ENCODE data around the gene TAPBPL. TPM values are rescaled to one million over a fixed set of nuclear protein-coding genes. Genes with fewer than 3 reads are reported as not detected.

TAPBPL gene
- total and polyA plus RNA-seq, 2 of the 13 experiments (the other 11 are each of a cell fraction or from before 2014, with no cell fraction given): 10.0 to 14.5 TPM

DNA sequence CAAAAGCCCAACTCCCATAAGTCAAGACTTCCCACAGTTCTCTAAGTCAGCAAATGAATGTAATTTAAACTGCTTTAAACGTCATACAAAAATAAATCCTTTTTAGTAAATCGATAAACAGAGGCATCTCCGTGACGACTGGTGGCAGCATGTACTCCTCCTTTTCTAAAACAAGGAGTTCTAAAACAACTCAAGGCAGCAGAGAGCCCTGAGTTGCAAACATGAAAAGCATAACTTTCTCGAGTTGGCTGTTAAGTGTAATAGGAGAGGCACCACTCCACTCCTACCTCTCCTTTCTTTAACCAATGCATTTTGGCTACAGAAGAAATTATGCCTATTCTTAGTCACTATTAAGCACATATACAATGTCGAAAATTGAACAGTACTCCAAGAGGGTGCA is 45.9 kb upstream of the TAPBPL start (continued):
- TF ChIP-seq, protein P1, sequence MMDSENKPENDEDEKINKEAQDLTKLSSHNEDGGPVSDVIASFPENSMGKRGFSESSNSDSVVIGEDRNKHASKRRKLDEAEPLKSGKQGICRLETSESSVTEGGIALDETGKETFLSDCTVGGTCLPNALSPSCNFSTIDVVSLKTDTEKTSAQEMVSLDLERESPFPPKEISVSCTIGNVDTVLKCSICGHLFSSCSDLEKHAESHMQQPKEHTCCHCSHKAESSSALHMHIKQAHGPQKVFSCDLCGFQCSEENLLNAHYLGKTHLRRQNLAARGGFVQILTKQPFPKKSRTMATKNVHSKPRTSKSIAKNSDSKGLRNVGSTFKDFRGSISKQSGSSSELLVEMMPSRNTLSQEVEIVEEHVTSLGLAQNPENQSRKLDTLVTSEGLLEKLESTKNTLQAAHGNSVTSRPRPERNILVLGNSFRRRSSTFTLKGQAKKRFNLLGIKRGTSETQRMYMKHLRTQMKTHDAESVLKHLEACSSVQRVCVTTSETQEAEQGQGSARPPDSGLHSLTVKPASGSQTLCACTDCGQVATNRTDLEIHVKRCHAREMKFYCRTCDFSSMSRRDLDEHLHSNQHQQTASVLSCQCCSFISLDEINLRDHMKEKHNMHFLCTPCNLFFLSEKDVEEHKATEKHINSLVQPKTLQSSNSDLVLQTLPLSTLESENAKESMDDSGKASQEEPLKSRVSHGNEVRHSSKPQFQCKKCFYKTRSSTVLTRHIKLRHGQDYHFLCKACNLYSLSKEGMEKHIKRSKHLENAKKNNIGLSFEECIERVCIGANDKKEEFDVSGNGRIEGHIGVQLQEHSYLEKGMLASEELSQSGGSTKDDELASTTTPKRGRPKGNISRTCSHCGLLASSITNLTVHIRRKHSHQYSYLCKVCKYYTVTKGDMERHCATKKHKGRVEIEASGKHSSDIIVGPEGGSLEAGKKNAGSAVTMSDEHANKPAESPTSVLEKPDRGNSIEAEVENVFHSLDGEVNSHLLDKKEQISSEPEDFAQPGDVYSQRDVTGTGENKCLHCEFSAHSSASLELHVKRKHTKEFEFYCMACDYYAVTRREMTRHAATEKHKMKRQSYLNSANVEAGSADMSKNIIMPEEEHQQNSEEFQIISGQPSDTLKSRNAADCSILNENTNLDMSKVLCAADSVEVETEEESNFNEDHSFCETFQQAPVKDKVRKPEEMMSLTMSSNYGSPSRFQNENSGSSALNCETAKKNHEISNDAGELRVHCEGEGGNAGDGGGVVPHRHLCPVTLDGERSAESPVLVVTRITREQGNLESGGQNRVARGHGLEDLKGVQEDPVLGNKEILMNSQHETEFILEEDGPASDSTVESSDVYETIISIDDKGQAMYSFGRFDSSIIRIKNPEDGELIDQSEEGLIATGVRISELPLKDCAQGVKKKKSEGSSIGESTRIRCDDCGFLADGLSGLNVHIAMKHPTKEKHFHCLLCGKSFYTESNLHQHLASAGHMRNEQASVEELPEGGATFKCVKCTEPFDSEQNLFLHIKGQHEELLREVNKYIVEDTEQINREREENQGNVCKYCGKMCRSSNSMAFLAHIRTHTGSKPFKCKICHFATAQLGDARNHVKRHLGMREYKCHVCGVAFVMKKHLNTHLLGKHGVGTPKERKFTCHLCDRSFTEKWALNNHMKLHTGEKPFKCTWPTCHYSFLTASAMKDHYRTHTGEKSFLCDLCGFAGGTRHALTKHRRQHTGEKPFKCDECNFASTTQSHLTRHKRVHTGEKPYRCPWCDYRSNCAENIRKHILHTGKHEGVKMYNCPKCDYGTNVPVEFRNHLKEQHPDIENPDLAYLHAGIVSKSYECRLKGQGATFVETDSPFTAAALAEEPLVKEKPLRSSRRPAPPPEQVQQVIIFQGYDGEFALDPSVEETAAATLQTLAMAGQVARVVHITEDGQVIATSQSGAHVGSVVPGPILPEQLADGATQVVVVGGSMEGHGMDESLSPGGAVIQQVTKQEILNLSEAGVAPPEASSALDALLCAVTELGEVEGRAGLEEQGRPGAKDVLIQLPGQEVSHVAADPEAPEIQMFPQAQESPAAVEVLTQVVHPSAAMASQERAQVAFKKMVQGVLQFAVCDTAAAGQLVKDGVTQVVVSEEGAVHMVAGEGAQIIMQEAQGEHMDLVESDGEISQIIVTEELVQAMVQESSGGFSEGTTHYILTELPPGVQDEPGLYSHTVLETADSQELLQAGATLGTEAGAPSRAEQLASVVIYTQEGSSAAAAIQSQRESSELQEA (CRISPR knock-in tag; IDR thresholded peaks at IDR 0.05; ENCODE audit: not compliant biosample characterization): no peak
- TF ChIP-seq ZNF614 (CRISPR knock-in tag; IDR thresholded peaks at IDR 0.05; ENCODE audit: borderline replicate concordance) (no peak), DPF2 (CRISPR knock-in tag; IDR thresholded peaks at IDR 0.05; ENCODE audit: borderline replicate concordance, low read depth) (no peak), ZNF672 (CRISPR knock-in tag; IDR thresholded peaks at IDR 0.05) (no peak), CBX5 (CRISPR knock-in tag; IDR thresholded peaks at IDR 0.05; ENCODE audit: borderline replicate concordance) (no peak), MBD4 (IDR thresholded peaks at IDR 0.05; ENCODE audit: borderline replicate concordance, low read length) (no peak)

Measured in HepG2 (cell line).